ENCODE data around the gene CXCR3.
"Not testable (repeated sequence)": the region's sequence is repeated elsewhere in the genome, so short reads cannot be mapped to it uniquely, and the experiment has no call there.

CXCR3 gene

GRCh38 chrX:71618303-71618721 is at the start of gene CXCR3:
TSS of gene CXCR3 (minus strand) at chrX:71618511. CDS start at chrX:71618449, 62 bp downstream.
- DNase-seq = no peak

- no peak for DNase-seq
Observed at GRCh38 chrX:71667328-71668247, 49.3 kb upstream of the CXCR3 start, which contains the start of gene LOC101059915. TSS of gene LOC101059915 (plus strand) at chrX:71667546.

GRCh38 chrX:71666240-71667223 is 48.2 kb upstream of the CXCR3 start:
- DNase-seq = no peak

- no peak for DNase-seq
Observed at GRCh38 chrX:71665747-71666146, 47.4 kb upstream of the CXCR3 start.

GRCh38 chrX:71664889-71665491 is 46.7 kb upstream of the CXCR3 start:
- DNase-seq = no peak

- DNase-seq = peak; percentile 10 to 65
Observed at GRCh38 chrX:71664202-71664601, 45.9 kb upstream of the CXCR3 start.

GRCh38 chrX:71663238-71663637 is 44.9 kb upstream of the CXCR3 start:
- DNase-seq = not testable (repeated sequence)

GRCh38 chrX:71662654-71663053 is 44.3 kb upstream of the CXCR3 start:
- DNase-seq = not testable (repeated sequence)

- DNase-seq = no peak
Observed at GRCh38 chrX:71661919-71662318, 43.6 kb upstream of the CXCR3 start.

- DNase-seq = no peak
Observed at GRCh38 chrX:71660562-71661416, 42.5 kb upstream of the CXCR3 start.

- DNase-seq = no peak
Observed at GRCh38 chrX:71659959-71660358, 41.6 kb upstream of the CXCR3 start.

- DNase-seq = no peak
Observed at GRCh38 chrX:71659342-71659741, 41.0 kb upstream of the CXCR3 start.

GRCh38 chrX:71657267-71657666 is 39.0 kb upstream of the CXCR3 start:
- DNase-seq = no peak

GRCh38 chrX:71653344-71653743 is 35.0 kb upstream of the CXCR3 start:
- no peak for DNase-seq

GRCh38 chrX:71652405-71652804 is 34.1 kb upstream of the CXCR3 start:
- DNase-seq = peak; percentile 11 to 49

GRCh38 chrX:71650333-71650969 is 32.1 kb upstream of the CXCR3 start:
- DNase-seq = peak in 1 of 2 experiments; percentile 4

- DNase-seq = not testable (repeated sequence)
Observed at GRCh38 chrX:71644406-71644805, 26.1 kb upstream of the CXCR3 start.

- DNase-seq = no peak
Observed at GRCh38 chrX:71640002-71640401, 21.7 kb upstream of the CXCR3 start.

GRCh38 chrX:71638409-71638808 is 20.1 kb upstream of the CXCR3 start:
- no peak for DNase-seq

GRCh38 chrX:71637848-71638247 is 19.5 kb upstream of the CXCR3 start:
- DNase-seq = no peak

- no peak for DNase-seq
Observed at GRCh38 chrX:71637253-71637618, 18.9 kb upstream of the CXCR3 start.

All from NCI-H526 (cell line).